ENCODE measurements around the gene GAS2L1.
"Not testable (repeated sequence)": the region's sequence is repeated elsewhere in the genome, so short reads cannot be mapped to it uniquely, and the experiment has no call there.

DNA sequence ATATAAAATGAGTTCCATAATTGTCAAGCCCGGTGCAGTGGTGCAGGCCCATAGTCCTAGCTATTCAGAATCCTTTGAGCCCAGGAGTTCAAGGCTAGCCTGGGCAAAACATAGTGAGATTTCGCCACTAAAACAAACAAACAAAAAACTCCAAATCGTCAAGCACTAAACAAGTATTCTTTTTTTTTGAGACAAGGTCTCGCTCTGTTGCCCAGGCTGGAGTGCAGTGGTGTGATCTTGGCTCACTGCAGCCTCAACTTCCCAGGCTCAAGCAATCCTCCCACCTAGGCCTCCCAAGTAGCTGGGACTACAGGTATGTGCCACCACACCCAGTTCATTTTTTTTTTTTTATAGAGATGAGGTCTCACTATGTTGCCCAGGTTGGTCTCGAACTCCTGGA lies 38.4 kb downstream of the GAS2L1 start:
- not testable (repeated sequence) for TF ChIP-seq EZH2phosphoT487 (IDR thresholded peaks at IDR 0.05; ENCODE audit: unreplicated experiment); POLR2AphosphoS5 (IDR thresholded peaks at IDR 0.05; ENCODE audit: low read depth); EZH2 (IDR thresholded peaks at IDR 0.05; ENCODE audit: low read depth, unreplicated experiment); CREB1 (CRISPR knock-in tag; IDR thresholded peaks at IDR 0.05; ENCODE audit: low read depth); JUNB (IDR thresholded peaks at IDR 0.05; ENCODE audit: unreplicated experiment); NANOG (IDR thresholded peaks at IDR 0.05; ENCODE audit: borderline replicate concordance); ZNF331 (CRISPR knock-in tag; IDR thresholded peaks at IDR 0.05; ENCODE audit: low read depth); ZNF114 (CRISPR knock-in tag; IDR thresholded peaks at IDR 0.05)
- TF ChIP-seq, protein P1, sequence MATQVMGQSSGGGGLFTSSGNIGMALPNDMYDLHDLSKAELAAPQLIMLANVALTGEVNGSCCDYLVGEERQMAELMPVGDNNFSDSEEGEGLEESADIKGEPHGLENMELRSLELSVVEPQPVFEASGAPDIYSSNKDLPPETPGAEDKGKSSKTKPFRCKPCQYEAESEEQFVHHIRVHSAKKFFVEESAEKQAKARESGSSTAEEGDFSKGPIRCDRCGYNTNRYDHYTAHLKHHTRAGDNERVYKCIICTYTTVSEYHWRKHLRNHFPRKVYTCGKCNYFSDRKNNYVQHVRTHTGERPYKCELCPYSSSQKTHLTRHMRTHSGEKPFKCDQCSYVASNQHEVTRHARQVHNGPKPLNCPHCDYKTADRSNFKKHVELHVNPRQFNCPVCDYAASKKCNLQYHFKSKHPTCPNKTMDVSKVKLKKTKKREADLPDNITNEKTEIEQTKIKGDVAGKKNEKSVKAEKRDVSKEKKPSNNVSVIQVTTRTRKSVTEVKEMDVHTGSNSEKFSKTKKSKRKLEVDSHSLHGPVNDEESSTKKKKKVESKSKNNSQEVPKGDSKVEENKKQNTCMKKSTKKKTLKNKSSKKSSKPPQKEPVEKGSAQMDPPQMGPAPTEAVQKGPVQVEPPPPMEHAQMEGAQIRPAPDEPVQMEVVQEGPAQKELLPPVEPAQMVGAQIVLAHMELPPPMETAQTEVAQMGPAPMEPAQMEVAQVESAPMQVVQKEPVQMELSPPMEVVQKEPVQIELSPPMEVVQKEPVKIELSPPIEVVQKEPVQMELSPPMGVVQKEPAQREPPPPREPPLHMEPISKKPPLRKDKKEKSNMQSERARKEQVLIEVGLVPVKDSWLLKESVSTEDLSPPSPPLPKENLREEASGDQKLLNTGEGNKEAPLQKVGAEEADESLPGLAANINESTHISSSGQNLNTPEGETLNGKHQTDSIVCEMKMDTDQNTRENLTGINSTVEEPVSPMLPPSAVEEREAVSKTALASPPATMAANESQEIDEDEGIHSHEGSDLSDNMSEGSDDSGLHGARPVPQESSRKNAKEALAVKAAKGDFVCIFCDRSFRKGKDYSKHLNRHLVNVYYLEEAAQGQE (IDR thresholded peaks at IDR 0.05; ENCODE audit: unreplicated experiment), result not testable (repeated sequence)
- TF ChIP-seq, protein P2, sequence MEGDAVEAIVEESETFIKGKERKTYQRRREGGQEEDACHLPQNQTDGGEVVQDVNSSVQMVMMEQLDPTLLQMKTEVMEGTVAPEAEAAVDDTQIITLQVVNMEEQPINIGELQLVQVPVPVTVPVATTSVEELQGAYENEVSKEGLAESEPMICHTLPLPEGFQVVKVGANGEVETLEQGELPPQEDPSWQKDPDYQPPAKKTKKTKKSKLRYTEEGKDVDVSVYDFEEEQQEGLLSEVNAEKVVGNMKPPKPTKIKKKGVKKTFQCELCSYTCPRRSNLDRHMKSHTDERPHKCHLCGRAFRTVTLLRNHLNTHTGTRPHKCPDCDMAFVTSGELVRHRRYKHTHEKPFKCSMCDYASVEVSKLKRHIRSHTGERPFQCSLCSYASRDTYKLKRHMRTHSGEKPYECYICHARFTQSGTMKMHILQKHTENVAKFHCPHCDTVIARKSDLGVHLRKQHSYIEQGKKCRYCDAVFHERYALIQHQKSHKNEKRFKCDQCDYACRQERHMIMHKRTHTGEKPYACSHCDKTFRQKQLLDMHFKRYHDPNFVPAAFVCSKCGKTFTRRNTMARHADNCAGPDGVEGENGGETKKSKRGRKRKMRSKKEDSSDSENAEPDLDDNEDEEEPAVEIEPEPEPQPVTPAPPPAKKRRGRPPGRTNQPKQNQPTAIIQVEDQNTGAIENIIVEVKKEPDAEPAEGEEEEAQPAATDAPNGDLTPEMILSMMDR (conservative IDR thresholded peaks at IDR 0.05; ENCODE audit: low read depth in 2 of 2), result not testable (repeated sequence)
- TF ChIP-seq, protein P3, sequence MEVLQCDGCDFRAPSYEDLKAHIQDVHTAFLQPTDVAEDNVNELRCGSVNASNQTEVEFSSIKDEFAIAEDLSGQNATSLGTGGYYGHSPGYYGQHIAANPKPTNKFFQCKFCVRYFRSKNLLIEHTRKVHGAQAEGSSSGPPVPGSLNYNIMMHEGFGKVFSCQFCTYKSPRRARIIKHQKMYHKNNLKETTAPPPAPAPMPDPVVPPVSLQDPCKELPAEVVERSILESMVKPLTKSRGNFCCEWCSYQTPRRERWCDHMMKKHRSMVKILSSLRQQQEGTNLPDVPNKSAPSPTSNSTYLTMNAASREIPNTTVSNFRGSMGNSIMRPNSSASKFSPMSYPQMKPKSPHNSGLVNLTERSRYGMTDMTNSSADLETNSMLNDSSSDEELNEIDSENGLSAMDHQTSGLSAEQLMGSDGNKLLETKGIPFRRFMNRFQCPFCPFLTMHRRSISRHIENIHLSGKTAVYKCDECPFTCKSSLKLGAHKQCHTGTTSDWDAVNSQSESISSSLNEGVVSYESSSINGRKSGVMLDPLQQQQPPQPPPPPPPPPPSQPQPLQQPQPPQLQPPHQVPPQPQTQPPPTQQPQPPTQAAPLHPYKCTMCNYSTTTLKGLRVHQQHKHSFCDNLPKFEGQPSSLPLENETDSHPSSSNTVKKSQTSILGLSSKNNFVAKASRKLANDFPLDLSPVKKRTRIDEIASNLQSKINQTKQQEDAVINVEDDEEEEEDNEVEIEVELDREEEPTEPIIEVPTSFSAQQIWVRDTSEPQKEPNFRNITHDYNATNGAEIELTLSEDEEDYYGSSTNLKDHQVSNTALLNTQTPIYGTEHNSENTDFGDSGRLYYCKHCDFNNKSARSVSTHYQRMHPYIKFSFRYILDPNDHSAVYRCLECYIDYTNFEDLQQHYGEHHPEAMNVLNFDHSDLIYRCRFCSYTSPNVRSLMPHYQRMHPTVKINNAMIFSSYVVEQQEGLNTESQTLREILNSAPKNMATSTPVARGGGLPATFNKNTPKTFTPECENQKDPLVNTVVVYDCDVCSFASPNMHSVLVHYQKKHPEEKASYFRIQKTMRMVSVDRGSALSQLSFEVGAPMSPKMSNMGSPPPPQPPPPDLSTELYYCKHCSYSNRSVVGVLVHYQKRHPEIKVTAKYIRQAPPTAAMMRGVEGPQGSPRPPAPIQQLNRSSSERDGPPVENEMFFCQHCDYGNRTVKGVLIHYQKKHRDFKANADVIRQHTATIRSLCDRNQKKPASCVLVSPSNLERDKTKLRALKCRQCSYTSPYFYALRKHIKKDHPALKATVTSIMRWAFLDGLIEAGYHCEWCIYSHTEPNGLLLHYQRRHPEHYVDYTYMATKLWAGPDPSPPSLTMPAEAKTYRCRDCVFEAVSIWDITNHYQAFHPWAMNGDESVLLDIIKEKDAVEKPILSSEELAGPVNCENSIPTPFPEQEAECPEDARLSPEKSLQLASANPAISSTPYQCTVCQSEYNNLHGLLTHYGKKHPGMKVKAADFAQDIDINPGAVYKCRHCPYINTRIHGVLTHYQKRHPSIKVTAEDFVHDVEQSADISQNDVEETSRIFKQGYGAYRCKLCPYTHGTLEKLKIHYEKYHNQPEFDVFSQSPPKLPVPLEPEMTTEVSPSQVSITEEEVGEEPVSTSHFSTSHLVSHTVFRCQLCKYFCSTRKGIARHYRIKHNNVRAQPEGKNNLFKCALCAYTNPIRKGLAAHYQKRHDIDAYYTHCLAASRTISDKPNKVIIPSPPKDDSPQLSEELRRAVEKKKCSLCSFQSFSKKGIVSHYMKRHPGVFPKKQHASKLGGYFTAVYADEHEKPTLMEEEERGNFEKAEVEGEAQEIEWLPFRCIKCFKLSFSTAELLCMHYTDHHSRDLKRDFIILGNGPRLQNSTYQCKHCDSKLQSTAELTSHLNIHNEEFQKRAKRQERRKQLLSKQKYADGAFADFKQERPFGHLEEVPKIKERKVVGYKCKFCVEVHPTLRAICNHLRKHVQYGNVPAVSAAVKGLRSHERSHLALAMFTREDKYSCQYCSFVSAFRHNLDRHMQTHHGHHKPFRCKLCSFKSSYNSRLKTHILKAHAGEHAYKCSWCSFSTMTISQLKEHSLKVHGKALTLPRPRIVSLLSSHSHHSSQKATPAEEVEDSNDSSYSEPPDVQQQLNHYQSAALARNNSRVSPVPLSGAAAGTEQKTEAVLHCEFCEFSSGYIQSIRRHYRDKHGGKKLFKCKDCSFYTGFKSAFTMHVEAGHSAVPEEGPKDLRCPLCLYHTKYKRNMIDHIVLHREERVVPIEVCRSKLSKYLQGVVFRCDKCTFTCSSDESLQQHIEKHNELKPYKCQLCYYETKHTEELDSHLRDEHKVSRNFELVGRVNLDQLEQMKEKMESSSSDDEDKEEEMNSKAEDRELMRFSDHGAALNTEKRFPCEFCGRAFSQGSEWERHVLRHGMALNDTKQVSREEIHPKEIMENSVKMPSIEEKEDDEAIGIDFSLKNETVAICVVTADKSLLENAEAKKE (CRISPR knock-in tag; IDR thresholded peaks at IDR 0.05), result not testable (repeated sequence)
- TF ChIP-seq, protein P4, sequence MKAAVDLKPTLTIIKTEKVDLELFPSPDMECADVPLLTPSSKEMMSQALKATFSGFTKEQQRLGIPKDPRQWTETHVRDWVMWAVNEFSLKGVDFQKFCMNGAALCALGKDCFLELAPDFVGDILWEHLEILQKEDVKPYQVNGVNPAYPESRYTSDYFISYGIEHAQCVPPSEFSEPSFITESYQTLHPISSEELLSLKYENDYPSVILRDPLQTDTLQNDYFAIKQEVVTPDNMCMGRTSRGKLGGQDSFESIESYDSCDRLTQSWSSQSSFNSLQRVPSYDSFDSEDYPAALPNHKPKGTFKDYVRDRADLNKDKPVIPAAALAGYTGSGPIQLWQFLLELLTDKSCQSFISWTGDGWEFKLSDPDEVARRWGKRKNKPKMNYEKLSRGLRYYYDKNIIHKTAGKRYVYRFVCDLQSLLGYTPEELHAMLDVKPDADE (IDR thresholded peaks at IDR 0.05), result not testable (repeated sequence)

All from GM23338 (cell line).